Measurements from ENCODE around the gene LMCD1. TPM values are rescaled to one million over a fixed set of nuclear protein-coding genes. Genes with fewer than 3 reads are reported as not detected.

The LMCD1 gene
- total RNA-seq, 1 experiment from 2014 or later: 46.0 TPM

GRCh38 chr3:8599146-8599545 is 97.5 kb downstream of the LMCD1 start:
- CTCF ChIA-PET: no interaction called here
- no peaks in the 10 kb centered on the region for H3K9me3 Mint-ChIP-seq (ENCODE audit: low read depth, unreplicated experiment)
- H3K4me1 Mint-ChIP-seq (ENCODE audit: low read depth, unreplicated experiment): no peaks in the 10 kb centered on the region
- H3K27ac Mint-ChIP-seq (ENCODE audit: unreplicated experiment): no peak overlapping the region
- no peaks in the 10 kb centered on the region for H3K36me3 Mint-ChIP-seq (ENCODE audit: insufficient read depth, unreplicated experiment)
- TF ChIP-seq, protein P1, sequence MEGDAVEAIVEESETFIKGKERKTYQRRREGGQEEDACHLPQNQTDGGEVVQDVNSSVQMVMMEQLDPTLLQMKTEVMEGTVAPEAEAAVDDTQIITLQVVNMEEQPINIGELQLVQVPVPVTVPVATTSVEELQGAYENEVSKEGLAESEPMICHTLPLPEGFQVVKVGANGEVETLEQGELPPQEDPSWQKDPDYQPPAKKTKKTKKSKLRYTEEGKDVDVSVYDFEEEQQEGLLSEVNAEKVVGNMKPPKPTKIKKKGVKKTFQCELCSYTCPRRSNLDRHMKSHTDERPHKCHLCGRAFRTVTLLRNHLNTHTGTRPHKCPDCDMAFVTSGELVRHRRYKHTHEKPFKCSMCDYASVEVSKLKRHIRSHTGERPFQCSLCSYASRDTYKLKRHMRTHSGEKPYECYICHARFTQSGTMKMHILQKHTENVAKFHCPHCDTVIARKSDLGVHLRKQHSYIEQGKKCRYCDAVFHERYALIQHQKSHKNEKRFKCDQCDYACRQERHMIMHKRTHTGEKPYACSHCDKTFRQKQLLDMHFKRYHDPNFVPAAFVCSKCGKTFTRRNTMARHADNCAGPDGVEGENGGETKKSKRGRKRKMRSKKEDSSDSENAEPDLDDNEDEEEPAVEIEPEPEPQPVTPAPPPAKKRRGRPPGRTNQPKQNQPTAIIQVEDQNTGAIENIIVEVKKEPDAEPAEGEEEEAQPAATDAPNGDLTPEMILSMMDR (IDR thresholded peaks at IDR 0.05; ENCODE audit: unreplicated experiment): no peak
- peaks cover 12% of the 10 kb centered on the region for H3K27me3 Mint-ChIP-seq (ENCODE audit: unreplicated experiment)
- DNase-seq: no peak
- H3K4me3 Mint-ChIP-seq (ENCODE audit: low read depth, unreplicated experiment): no peak overlapping the region
- BruUV-seq (replicated peaks): no TSS peak
- intact Hi-C loops (cut with micrococcal nuclease; ENCODE audit: unreplicated experiment): no loop called here

- Mint-ChIP-seq H3K27ac (ENCODE audit: unreplicated experiment) (no peak overlapping the region), H3K36me3 (ENCODE audit: insufficient read depth, unreplicated experiment) (no peaks in the 10 kb centered on the region), H3K4me1 (ENCODE audit: low read depth, unreplicated experiment) (no peaks in the 10 kb centered on the region), H3K27me3 (ENCODE audit: unreplicated experiment) (peaks cover 8% of the 10 kb centered on the region), H3K9me3 (ENCODE audit: low read depth, unreplicated experiment) (no peaks in the 10 kb centered on the region), H3K4me3 (ENCODE audit: low read depth, unreplicated experiment) (no peak overlapping the region)
- intact Hi-C loops (cut with micrococcal nuclease; ENCODE audit: unreplicated experiment): no loop called here
- CTCF ChIA-PET: no interaction called here
- no peak for DNase-seq
- TF ChIP-seq, protein P1 (IDR thresholded peaks at IDR 0.05; ENCODE audit: unreplicated experiment): no peak
- no TSS peak for BruUV-seq (replicated peaks)
Measured at GRCh38 chr3:8600457-8600856, 98.8 kb downstream of the LMCD1 start.

DNA sequence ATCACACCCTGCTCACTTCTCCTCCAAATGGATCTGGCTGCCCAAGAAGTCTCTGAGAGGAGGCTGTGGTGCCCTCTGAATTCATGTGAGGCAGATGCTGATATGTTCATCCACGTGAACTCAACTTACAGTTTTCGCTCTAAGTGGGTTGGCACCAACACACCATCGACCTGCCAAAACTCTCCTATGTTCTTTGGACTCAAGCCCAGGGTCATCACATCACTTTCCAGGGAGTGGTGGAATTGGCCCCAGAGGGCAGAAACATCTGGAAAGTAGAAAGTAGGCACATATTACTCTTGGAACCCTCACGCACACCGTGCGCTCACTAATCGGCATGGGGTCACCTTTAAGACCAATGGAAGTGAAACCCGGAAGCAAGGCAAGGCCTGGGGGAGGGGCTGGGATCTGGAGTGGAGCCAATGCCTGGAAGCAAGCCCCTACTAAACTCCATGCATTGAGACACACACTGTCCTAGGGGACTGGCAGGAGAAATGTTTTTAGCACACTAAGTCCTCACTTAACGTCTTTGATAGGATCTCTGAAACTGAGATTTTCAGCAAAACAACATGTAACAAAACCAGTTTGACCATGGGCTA is 101.6 kb downstream of the LMCD1 start:
- Mint-ChIP-seq H3K36me3 (ENCODE audit: insufficient read depth, unreplicated experiment) (no peaks in the 10 kb centered on the region), H3K27ac (ENCODE audit: unreplicated experiment) (no peak overlapping the region), H3K4me3 (ENCODE audit: low read depth, unreplicated experiment) (no peak overlapping the region), H3K27me3 (ENCODE audit: unreplicated experiment) (no peaks in the 10 kb centered on the region), H3K9me3 (ENCODE audit: low read depth, unreplicated experiment) (no peaks in the 10 kb centered on the region), H3K4me1 (ENCODE audit: low read depth, unreplicated experiment) (no peaks in the 10 kb centered on the region)
- TF ChIP-seq, protein P1 (IDR thresholded peaks at IDR 0.05; ENCODE audit: unreplicated experiment): no peak
- intact Hi-C loops (cut with micrococcal nuclease; ENCODE audit: unreplicated experiment): no loop called here
- BruUV-seq (replicated peaks): no TSS peak
- no peak for DNase-seq
- CTCF ChIA-PET: no interaction called here

GRCh38 chr3:8604006-8604405 is 102.4 kb downstream of the LMCD1 start:
- no peak overlapping the region for H3K27ac Mint-ChIP-seq (ENCODE audit: unreplicated experiment)
- no peaks in the 10 kb centered on the region for H3K9me3 Mint-ChIP-seq (ENCODE audit: low read depth, unreplicated experiment)
- no peaks in the 10 kb centered on the region for H3K4me1 Mint-ChIP-seq (ENCODE audit: low read depth, unreplicated experiment)
- H3K36me3 Mint-ChIP-seq (ENCODE audit: insufficient read depth, unreplicated experiment): no peaks in the 10 kb centered on the region
- no peak overlapping the region for H3K4me3 Mint-ChIP-seq (ENCODE audit: low read depth, unreplicated experiment)
- CTCF ChIA-PET: no interaction called here
- TF ChIP-seq, protein P1 (IDR thresholded peaks at IDR 0.05; ENCODE audit: unreplicated experiment): no peak
- intact Hi-C loops (cut with micrococcal nuclease; ENCODE audit: unreplicated experiment): no loop called here
- DNase-seq: no peak
- no peaks in the 10 kb centered on the region for H3K27me3 Mint-ChIP-seq (ENCODE audit: unreplicated experiment)
- BruUV-seq (replicated peaks): no TSS peak
